LHCN-M2 (cell line): ENCODE results near the gene CAMK2D. TPM values are rescaled to one million over a fixed set of nuclear protein-coding genes. Genes with fewer than 3 reads are reported as not detected.

Experiments
- DNase-seq: peaks from one replicate; pipeline ENCODE4 v3.0.0-alpha.2; 2012; ENCODE audit warnings: low read depth
- total RNA-seq: library from RNA; depleted of rRNA; stranded (reverse); fragments of >200 nt; gene quantifications from 2 replicates; pipeline ENCODE4 v1.2.3, GENCODE V29; 2014

CAMK2D gene
- total RNA-seq, 1 experiment from 2014 or later = 99.8 TPM

- DNase-seq = no peak
Measured at GRCh38 chr4:113524505-113525186, 236.9 kb downstream of the CAMK2D start.

DNA sequence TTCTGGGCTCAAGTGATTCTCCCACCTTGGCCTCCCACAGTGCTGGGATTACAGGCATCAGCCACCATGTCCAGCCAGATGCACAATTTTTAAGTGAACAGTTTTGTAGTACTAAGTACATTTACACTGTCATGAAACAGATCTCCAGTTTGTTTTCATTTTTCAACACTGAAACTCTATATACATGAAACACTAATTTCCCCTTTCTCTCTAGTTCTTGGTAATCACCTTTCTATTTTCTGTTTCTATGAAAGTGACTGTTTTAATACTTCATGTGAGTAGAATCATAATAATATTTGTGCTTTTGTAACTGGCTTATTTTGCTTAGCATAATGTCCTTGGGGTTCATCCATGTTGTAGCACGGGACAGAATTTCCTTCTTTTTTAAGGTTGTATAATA, 237.4 kb downstream of the CAMK2D start:
- no peak for DNase-seq

- no peak for DNase-seq
Measured at GRCh38 chr4:113522433-113522832, 239.1 kb downstream of the CAMK2D start.

GRCh38 chr4:113513382-113513781, 248.2 kb downstream of the CAMK2D start:
- no peak for DNase-seq

GRCh38 chr4:113512880-113513279, 248.7 kb downstream of the CAMK2D start:
- DNase-seq = no peak

GRCh38 chr4:113511944-113512343, 249.6 kb downstream of the CAMK2D start:
- no peak for DNase-seq

DNA sequence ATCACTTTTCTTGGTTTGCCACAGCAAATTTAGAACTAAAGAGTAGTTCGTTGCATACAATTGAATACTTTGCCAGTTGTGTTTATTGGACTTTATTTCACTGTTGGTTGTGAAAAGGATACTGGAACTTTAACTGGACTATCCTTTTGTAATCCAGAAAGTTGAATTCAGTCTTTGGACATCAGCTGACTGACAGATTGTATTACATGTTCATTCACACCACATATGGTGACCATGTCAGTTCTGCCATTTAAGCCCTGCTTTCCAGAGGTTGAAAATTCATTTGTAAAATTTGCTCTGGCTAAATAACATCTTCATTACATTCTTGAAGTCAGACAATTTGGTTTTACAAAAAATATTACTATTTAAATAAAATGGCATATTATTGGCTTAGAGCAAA, 251.7 kb downstream of the CAMK2D start:
- no peak for DNase-seq

DNA sequence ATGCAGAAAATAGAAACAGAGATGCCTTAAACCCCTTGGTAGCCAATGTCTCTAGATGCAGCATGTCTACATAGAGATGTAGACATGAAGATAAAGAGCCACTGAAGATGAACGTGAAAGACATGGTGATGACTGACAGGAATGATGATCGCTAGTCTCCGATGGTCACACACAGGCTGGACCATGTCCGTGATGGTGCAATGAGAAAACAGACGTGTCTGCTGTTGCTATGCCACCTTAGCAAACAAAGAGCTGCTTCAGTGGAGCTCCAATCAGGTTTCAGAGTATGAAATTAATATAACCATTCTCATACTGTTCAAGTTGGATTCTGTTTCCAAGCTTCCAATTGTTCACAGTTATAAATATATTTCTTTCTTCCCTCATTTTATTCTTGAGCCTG, 256.5 kb downstream of the CAMK2D start:
- DNase-seq = no peak

GRCh38 chr4:113504422-113504821, 257.1 kb downstream of the CAMK2D start:
- no peak for DNase-seq

GRCh38 chr4:113503691-113504090, 257.8 kb downstream of the CAMK2D start:
- DNase-seq = no peak

- DNase-seq = no peak
Measured at GRCh38 chr4:113502906-113503305, 258.6 kb downstream of the CAMK2D start.

GRCh38 chr4:113502476-113502875, 259.1 kb downstream of the CAMK2D start:
- peak; percentile 59 for DNase-seq

- DNase-seq = no peak
Measured at GRCh38 chr4:113500424-113500823, 261.1 kb downstream of the CAMK2D start.

DNA sequence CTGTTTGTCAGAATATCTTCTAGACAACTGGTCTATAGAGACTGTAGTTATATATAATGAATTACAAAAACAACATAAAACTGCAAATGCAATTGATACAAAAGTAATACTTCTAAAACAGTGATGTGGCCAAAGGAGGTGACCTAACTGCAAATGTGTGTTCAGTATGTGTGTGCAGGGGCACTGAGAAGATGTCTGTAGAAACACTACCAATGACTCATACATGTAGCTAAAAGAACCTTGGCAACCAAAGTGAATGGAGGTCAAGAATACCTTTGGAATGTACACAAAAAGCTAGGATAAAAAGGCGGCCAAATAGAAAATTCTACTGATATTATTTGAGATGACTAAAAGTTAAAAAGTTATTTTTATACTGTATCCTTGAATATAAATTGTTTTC, 261.8 kb downstream of the CAMK2D start:
- peak; percentile 66 for DNase-seq

DNA sequence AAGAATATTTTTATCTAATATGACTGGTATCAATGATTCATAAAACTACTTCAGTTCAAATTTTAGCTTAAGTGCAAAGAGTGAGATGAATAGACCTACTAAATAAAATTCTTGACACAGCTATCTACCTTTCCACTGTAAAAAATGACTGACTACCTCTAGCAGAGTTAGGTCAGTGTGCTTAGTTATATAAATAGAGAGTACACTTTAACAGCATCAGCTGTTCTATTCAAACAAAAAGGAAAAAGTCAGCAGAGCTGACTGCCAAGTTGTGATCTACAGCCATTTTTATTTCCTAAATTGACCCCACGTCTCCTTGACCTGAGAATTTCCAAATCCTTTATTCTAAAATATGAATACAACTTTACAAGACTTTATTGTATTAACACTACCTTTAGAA, 262.4 kb downstream of the CAMK2D start:
- no peak for DNase-seq

- no peak for DNase-seq
Measured at GRCh38 chr4:113497154-113497884, 264.2 kb downstream of the CAMK2D start.

- peak; percentile 42 for DNase-seq
Measured at GRCh38 chr4:113496698-113497097, 264.8 kb downstream of the CAMK2D start.

DNA sequence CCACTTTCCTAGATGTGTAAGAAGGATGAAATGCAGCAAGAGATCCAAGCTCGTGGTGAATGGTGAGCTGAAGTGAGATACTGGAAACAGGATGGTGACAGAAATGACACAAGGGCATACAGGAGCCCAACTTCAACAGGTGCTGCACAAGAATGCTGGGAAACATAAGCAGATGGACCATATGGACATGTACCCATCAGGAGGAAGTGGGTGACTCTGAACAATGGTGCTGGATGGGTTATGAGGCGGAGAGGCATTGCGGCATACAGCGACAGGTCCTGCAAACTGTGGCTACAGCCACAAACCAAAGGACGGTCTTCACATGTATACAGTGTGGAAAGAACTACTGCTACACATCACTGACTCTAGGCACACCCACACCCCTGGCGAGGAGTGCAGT, 265.7 kb downstream of the CAMK2D start:
- no peak for DNase-seq

GRCh38 chr4:113483131-113483530, 278.4 kb downstream of the CAMK2D start:
- no peak for DNase-seq

- no peak for DNase-seq
Measured at GRCh38 chr4:113482325-113482724, 279.2 kb downstream of the CAMK2D start.

- DNase-seq = no peak
Measured at GRCh38 chr4:113481820-113482219, 279.7 kb downstream of the CAMK2D start.

GRCh38 chr4:113480109-113480508, 281.4 kb downstream of the CAMK2D start:
- no peak for DNase-seq

- no peak for DNase-seq
Measured at GRCh38 chr4:113478032-113478431, 283.5 kb downstream of the CAMK2D start.
